Mucosa of descending colon (tissue), 3 donors: Measurements from ENCODE around the gene SLC26A6. TPM values are rescaled to one million over a fixed set of nuclear protein-coding genes. Genes with fewer than 3 reads are reported as not detected.

Experiments used
- ATAC-seq: fragments of 200-7000 bp; cut with Tn5 transposase; one replicate; pipeline ENCODE4 v1.9.1; 2020; ENCODE audit warnings: mild to moderate bottlenecking, moderate library complexity
- DNase-seq, 3 donors: peaks; one replicate each; pipeline ENCODE4 v3.0.0-alpha.2; 2020
- H3K36me3 ChIP-seq: fragments of 200-600 bp; one replicate; pipeline ENCODE4 v1.8.0; 2021; ENCODE audit warnings: low read depth, mild to moderate bottlenecking
- H3K4me1 ChIP-seq: fragments of 200-600 bp; one replicate; pipeline ENCODE4 v1.8.0; 2021; ENCODE audit warnings: low read depth, mild to moderate bottlenecking
- H3K4me3 ChIP-seq: fragments of 200-600 bp; one replicate; pipeline ENCODE4 v1.8.0; 2021; ENCODE audit warnings: mild to moderate bottlenecking
- H3K9me3 ChIP-seq: fragments of 200-600 bp; one replicate; pipeline ENCODE4 v1.8.0; 2021; ENCODE audit warnings: mild to moderate bottlenecking
- intact Hi-C, 2 donors: fragments of 100-400 bp; cut with DNase I in 1 of 2; cut with micrococcal nuclease in 1 of 2; formaldehyde crosslinking; loops; one replicate each; pipeline versions ENCODE4 v1.11.0 to v1.11.1; 2022; cut with DNase I, micrococcal nuclease
- total RNA-seq, 3 donors: library from RNA; stranded (reverse); fragmentation: NEBNext Ultra II Directional in 2 of 3; extraction: Animal tissue kit (Norgen Biotek cat#: 25700) in 2 of 3; gene quantifications; one replicate each; pipeline versions ENCODE4 v1.2.1 to v1.2.4, GENCODE V29; 2021 to 2023
- TF ChIP-seq, protein P1 (sequence below): fragments of 200-600 bp; IDR thresholded peaks from one replicate; pipeline ENCODE4 v1.8.0; 2022; ENCODE audit warnings: antibody characterized with exemption, mild to moderate bottlenecking
- donor health status: DM: no; HTN: no; CAD: no; lungs with moderate emphysema.
- donor health status: DM: no; HTN: no; CAD: no.
- donor health status: DM: no; HTN: yes; CAD: no.

Gene SLC26A6
- total RNA-seq, 3 donors from 2014 or later = 78.6 to 161 (median 104) TPM

- TF ChIP-seq, protein P1, sequence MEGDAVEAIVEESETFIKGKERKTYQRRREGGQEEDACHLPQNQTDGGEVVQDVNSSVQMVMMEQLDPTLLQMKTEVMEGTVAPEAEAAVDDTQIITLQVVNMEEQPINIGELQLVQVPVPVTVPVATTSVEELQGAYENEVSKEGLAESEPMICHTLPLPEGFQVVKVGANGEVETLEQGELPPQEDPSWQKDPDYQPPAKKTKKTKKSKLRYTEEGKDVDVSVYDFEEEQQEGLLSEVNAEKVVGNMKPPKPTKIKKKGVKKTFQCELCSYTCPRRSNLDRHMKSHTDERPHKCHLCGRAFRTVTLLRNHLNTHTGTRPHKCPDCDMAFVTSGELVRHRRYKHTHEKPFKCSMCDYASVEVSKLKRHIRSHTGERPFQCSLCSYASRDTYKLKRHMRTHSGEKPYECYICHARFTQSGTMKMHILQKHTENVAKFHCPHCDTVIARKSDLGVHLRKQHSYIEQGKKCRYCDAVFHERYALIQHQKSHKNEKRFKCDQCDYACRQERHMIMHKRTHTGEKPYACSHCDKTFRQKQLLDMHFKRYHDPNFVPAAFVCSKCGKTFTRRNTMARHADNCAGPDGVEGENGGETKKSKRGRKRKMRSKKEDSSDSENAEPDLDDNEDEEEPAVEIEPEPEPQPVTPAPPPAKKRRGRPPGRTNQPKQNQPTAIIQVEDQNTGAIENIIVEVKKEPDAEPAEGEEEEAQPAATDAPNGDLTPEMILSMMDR = no peak
- DNase-seq (peak in 1 of 3 donors; percentile 45), ATAC-seq (no peak)
- Histone ChIP-seq H3K36me3 (no peaks in the 10 kb centered on the region), H3K4me1 (no peaks in the 10 kb centered on the region), H3K4me3 (no peak overlapping the region), H3K9me3 (no peaks in the 10 kb centered on the region)
- intact Hi-C loops = no loop called here
These were observed 21.6 kb upstream of the SLC26A6 start for GRCh38 chr3:48656841-48657281.

DNA sequence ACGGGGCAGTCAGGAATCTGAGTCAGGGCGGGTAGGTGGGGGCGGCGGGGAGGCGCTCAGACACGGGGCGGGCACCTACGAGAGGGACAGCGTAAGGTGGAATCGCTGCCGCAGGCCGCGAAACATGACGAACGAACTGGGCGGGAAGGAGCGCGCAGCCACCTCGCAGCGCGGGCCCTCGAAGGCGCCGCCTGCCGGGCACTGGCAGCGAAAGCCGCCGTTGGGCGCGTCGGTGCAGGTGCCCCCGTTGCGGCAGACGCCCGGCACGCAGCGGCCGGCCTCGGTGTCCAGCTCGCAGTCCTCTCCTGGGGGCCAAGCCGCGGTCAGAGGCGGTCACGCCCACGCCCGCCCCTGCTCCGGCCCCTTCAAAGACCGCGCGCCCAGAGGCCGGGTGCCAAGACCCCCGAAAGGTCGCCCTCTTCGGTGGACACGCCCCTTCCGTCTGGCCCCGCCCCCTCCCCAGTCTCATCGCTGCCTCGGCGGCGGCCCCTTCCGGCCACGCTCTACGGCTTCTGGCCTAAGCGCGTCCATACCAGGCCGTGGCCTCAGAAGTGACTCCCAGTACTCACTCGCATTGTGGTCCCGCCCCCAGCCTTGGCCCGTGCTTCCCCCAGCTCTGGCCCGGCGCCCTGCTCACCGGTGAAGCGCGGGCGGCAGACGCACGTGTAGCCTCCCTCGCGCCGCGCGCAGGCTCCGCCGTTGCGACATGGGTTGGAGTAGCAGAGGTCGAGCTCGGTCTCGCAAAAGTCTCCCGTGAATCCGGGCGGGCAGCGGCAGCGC, 21.0 kb upstream of the SLC26A6 start:
- intact Hi-C loops = no loop called here
- Histone ChIP-seq H3K36me3 (no peaks in the 10 kb centered on the region), H3K9me3 (no peaks in the 10 kb centered on the region), H3K4me1 (no peaks in the 10 kb centered on the region), H3K4me3 (peak overlapping the region; percentile 19)
- peak; percentile 92 for ATAC-seq
- DNase-seq = peak; percentile 87
- TF ChIP-seq, protein P1 = peak; percentile 61

DNA sequence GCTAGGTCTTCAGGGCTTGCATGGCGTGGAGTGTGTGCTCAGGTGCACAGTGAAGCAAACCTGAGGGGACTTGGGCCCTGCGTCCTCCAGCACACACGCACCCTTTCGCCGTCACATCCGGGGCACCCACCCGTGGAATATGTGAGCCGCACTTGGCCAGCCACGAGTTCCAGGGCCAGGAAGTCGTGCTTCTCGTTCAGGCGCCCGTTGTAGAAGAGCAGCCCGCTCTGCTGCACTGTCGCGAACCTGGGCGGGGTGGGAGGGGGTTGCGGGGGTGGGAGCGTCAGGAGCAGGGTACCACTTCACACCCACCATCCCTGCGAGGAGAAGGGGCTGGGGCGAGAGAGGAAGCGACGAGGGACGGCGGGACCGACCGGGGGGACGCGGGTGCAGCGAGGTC, 20.3 kb upstream of the SLC26A6 start:
- ATAC-seq = peak; percentile 12
- no peak for DNase-seq
- Histone ChIP-seq H3K36me3 (no peaks in the 10 kb centered on the region), H3K9me3 (no peaks in the 10 kb centered on the region), H3K4me1 (no peaks in the 10 kb centered on the region), H3K4me3 (no peak overlapping the region)
- intact Hi-C loops = no loop called here
- TF ChIP-seq, protein P1 = no peak

DNA sequence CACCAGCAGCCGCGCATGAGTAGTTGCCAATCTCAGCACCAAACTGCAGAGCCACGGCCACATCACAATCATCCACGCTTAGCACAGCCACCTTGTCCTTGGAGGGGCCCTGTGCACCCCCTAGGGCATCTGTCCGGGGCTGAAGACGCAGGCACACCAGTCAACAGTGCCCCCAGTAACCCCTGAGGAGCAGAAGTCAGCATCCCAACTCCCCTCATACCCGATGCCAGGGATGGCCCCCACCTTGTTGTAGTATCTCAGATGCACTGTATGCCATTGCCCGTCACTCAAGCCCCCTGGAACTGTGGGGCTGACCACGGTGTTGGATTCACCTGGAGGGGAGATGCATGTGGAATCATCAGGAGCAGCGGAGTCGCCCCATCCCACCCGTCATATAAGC, 19.8 kb upstream of the SLC26A6 start:
- no peaks in the 10 kb centered on the region for H3K4me1 ChIP-seq
- no peaks in the 10 kb centered on the region for H3K9me3 ChIP-seq
- DNase-seq = no peak
- TF ChIP-seq, protein P1 = no peak
- no peaks in the 10 kb centered on the region for H3K36me3 ChIP-seq
- intact Hi-C loops = no loop called here
- ATAC-seq = no peak
- H3K4me3 ChIP-seq = no peak overlapping the region

DNA sequence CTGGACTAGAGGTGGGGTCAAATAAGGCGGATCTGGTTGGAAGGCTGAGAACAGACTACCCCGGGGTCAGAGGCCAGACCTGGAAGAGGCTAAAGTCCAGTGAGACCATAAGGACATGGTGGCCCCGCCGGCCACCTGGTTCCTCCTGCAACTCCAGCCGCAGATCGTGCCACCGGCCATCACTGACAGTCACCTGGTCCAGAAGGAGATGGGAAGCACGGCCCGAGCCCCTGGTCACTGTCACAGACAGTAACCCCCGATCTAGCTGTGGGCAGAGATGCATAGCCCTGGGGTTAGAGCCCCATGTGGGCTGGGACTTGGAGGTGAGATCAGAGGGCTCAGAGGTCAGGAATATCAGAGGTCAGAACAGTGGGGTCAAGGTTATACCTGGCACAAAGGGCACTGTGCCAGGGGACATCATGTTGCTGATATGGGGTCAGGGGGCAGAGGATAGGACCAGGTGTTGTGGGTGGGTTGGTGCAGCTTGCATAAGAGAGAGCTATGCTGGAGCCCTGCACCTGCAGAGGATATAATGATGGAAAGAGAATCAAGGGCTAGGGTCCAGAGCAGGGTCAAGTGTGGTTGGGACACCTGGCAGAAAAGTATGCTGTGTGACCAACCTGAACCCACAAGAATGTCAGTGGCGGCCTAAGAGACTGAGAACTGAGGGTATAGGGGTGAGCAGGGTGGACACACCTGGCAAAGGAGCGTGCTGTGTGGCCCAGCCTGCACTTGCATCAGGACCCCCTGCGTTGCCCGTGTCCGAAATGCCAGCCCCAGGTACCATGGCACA, 17.9 kb upstream of the SLC26A6 start:
- intact Hi-C loops = no loop called here
- ATAC-seq = no peak

More for the DNA sequence above, 17.9 kb upstream of the SLC26A6 start:
- TF ChIP-seq, protein P1 = no peak
- Histone ChIP-seq H3K36me3 (no peaks in the 10 kb centered on the region), H3K9me3 (no peaks in the 10 kb centered on the region), H3K4me3 (no peak overlapping the region), H3K4me1 (no peaks in the 10 kb centered on the region)
- DNase-seq = no peak
